PC-3 (cell line): ENCODE data around the gene CTNNA2. TPM values are rescaled to one million over a fixed set of nuclear protein-coding genes. Genes with fewer than 3 reads are reported as not detected.
A peak's percentile ranks its signal among the peaks of the same experiment; 100 is the strongest.

Source experiments
- ATAC-seq: fragments of 200-7000 bp; cut with Tn5 transposase; 2 replicates; pipeline ENCODE4 v1.9.1; 2020; ENCODE audit warnings: mild to moderate bottlenecking, moderate library complexity
- BruUV-seq: library from RNA; stranded (reverse); fragments of 400-500 nt; replicated peaks from 2 replicates; lab custom pipeline; 2021; lab: Mats Ljungman, UMichigan
- CTCF ChIA-PET: fragments of 300-600 bp; sonication (Branson Sonifier 250); formaldehyde crosslinking; loops from one replicate; lab custom pipeline; 2022; ENCODE audit warnings: antibody characterized with exemption; lab: Charles Lee
- POLR2A ChIA-PET: fragments of 300-600 bp; sonication (Branson Sonifier 250); formaldehyde crosslinking; loops from one replicate; lab custom pipeline; 2022; ENCODE audit warnings: antibody characterized with exemption; ENCODE audit not compliant: unreplicated experiment; lab: Charles Lee
- DNase-seq: peaks from one replicate; pipeline ENCODE4 v3.0.0-alpha.2; 2015
- H2AFZ ChIP-seq: fragments of 300-600 bp; sonication (generic); 2 replicates; pipeline ENCODE4 v1.6.0; 2016; ENCODE audit warnings: antibody characterized with exemption, low read length
- H3F3A ChIP-seq: fragments of 300-600 bp; sonication (generic); one replicate; pipeline ENCODE4 v1.6.0; 2017; ENCODE audit warnings: antibody characterized with exemption, low read length, control low read depth, mild to moderate bottlenecking; ENCODE audit not compliant: unreplicated experiment
- H3K27ac ChIP-seq: fragments of 300-600 bp; sonication (generic); 2 replicates; pipeline ENCODE4 v1.5.1; 2016; ENCODE audit warnings: mild to moderate bottlenecking, low read length
- H3K27me3 ChIP-seq: fragments of 300-600 bp; sonication (generic); 2 replicates; pipeline ENCODE4 v1.6.1; 2016; ENCODE audit warnings: low read length, mixed read lengths
- H3K36me3 ChIP-seq: fragments of 300-600 bp; sonication (generic); 2 replicates; pipeline ENCODE4 v1.6.1; 2016; ENCODE audit warnings: low read depth, mixed run types, low read length, mixed read lengths
- H3K4me1 ChIP-seq: fragments of 300-600 bp; sonication (generic); 2 replicates; pipeline ENCODE4 v1.5.1; 2016; ENCODE audit warnings: low read length; ENCODE audit not compliant: insufficient read depth
- H3K4me2 ChIP-seq: fragments of 300-600 bp; sonication (generic); 2 replicates; pipeline ENCODE4 v1.6.0; 2016; ENCODE audit warnings: low read length
- H3K4me3 ChIP-seq: fragments of 300-600 bp; sonication (generic); 2 replicates; pipeline ENCODE4 v1.5.1; 2016; ENCODE audit warnings: mild to moderate bottlenecking, low read length, mixed read lengths
- H3K79me2 ChIP-seq: fragments of 300-600 bp; sonication (generic); 2 replicates; pipeline ENCODE4 v1.6.1; 2017; ENCODE audit warnings: low read length, mixed read lengths
- H3K9ac ChIP-seq: fragments of 300-600 bp; sonication (generic); 2 replicates; pipeline ENCODE4 v1.6.0; 2016; ENCODE audit warnings: mild to moderate bottlenecking, low read length
- H3K9me2 ChIP-seq: fragments of 300-600 bp; sonication (generic); replicated peaks from 2 replicates; pipeline ENCODE4 v1.6.1; 2016; ENCODE audit warnings: mixed run types, low read length, mixed read lengths
- H3K9me3 ChIP-seq: fragments of 300-600 bp; sonication (generic); 2 replicates; pipeline ENCODE4 v1.6.1; 2016; ENCODE audit warnings: low read length, mixed read lengths
- H4K20me1 ChIP-seq: fragments of 300-600 bp; sonication (generic); 2 replicates; pipeline ENCODE4 v1.6.1; 2016; ENCODE audit warnings: low read length, mixed read lengths
- EZH2 ChIP-seq: fragments of 300-600 bp; sonication (generic); IDR thresholded peaks from one replicate; pipeline ENCODE4 v1.6.1; 2017; ENCODE audit warnings: antibody characterized with exemption, mild to moderate bottlenecking, low read length; ENCODE audit not compliant: unreplicated experiment
- EZH2phosphoT487 ChIP-seq: fragments of 300-600 bp; sonication (generic); IDR thresholded peaks from 2 replicates; pipeline ENCODE4 v1.6.1; 2018; ENCODE audit warnings: mild to moderate bottlenecking, antibody characterized with exemption, low read length, borderline replicate concordance
- intact Hi-C: fragments of 100-400 bp; cut with micrococcal nuclease; formaldehyde crosslinking; loops from 2 replicates; pipeline ENCODE4 v1.9.0; 2023
- total RNA-seq: library from RNA; depleted of rRNA; stranded (reverse); fragments of >200 nt; gene quantifications from 2 replicates; pipeline ENCODE4 v1.2.3, GENCODE V29; 2014
- TF ChIP-seq, protein P1 (sequence below): fragments of 300-600 bp; sonication (generic); conservative IDR thresholded peaks from 2 replicates; pipeline ENCODE4 v1.5.1; 2017; ENCODE audit warnings: antibody characterized with exemption, low read depth, mild to moderate bottlenecking, low read length

The CTNNA2 gene
- total RNA-seq, 1 experiment from 2014 or later, result not detected

DNA sequence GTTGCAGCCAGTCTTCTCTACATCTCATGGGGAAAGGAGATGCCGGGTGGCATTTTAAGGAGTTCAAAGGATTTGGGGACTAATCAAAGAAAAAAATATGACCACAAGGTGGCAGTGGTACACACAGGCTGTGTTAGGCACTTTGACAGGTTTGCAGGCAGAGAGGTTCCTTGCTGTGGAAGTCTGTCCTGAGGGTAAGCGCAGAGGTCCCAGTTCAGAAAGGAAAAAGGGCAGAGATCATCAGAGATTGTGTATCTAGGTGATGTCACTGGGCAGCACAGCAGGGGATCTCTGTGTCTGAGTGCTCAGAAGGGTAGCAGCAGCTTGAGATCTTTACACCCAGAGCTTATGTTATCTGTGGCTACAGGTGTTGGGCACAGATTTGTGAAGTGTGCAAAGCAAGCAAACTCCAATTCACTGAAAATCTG is 560.3 kb downstream of the CTNNA2 start:
- no peaks in the 10 kb centered on the region for H4K20me1 ChIP-seq
- CTCF ChIA-PET, result no interaction called here
- no TSS peak for BruUV-seq

DNA sequence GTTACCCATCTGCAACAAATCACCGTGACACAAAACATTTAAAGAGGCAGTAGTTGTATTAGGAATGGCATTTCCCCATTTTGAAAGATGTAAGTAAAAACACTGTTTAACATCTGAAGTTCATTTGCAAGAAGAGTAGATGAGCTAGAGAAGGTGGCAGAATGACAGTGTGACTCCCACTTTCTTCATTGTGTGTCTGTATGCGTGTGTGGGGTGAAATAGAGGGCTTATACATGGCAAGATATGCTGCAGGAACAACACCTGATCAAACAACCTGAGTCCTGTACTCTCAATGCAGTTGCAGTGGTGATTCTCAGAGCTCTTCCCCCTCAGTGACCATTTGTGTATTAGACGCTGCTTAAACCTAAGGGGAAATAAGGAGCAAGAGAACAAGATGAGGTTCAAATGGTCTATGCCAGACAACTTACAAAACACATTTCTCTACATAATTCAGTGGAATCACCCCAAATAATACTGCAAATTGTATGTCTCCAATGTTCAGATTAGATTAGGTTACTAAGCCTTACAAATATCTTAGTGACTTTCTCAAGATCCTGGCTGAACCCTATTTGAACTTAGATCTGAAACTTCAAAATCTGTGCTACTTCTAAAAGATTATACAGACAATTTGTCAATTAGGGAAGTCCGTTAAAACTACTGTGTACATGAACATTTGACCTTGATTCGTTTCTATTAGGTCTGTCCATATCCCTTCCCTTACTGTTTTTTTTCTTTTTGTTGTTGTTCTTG is 561.6 kb downstream of the CTNNA2 start:
- H3K27me3 ChIP-seq, result 0 out of 2 replicates have a peak, but pooled peaks cover 8% of the 10 kb centered on the region
- H3K9me2 ChIP-seq, result no peaks in the 10 kb centered on the region
- TF ChIP-seq EZH2, result no peak
- TF ChIP-seq EZH2phosphoT487, result no peak
- TF ChIP-seq, protein P1, sequence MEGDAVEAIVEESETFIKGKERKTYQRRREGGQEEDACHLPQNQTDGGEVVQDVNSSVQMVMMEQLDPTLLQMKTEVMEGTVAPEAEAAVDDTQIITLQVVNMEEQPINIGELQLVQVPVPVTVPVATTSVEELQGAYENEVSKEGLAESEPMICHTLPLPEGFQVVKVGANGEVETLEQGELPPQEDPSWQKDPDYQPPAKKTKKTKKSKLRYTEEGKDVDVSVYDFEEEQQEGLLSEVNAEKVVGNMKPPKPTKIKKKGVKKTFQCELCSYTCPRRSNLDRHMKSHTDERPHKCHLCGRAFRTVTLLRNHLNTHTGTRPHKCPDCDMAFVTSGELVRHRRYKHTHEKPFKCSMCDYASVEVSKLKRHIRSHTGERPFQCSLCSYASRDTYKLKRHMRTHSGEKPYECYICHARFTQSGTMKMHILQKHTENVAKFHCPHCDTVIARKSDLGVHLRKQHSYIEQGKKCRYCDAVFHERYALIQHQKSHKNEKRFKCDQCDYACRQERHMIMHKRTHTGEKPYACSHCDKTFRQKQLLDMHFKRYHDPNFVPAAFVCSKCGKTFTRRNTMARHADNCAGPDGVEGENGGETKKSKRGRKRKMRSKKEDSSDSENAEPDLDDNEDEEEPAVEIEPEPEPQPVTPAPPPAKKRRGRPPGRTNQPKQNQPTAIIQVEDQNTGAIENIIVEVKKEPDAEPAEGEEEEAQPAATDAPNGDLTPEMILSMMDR, result no peak
- no peaks in the 10 kb centered on the region for H3K4me1 ChIP-seq
- no peaks in the 10 kb centered on the region for H3K9me3 ChIP-seq
- no peak overlapping the region for H3K4me2 ChIP-seq
- H3K27ac ChIP-seq, result no peak overlapping the region
- no peak overlapping the region for H2AFZ ChIP-seq
- no peak overlapping the region for H3K9ac ChIP-seq
- H4K20me1 ChIP-seq, result no peaks in the 10 kb centered on the region
- intact Hi-C loops, result loop anchor here (5.0 kb wide), 1 partner anchor 423 kb away; no protein-coding TSS in a partner anchor
- H3F3A ChIP-seq, result no peaks in the 10 kb centered on the region
- CTCF ChIA-PET, result no interaction called here
- H3K36me3 ChIP-seq, result no peaks in the 10 kb centered on the region
- no peaks in the 10 kb centered on the region for H3K79me2 ChIP-seq
- POLR2A ChIA-PET, result no interaction called here
- BruUV-seq, result no TSS peak
- no peak overlapping the region for H3K4me3 ChIP-seq
- no peak for ATAC-seq
- DNase-seq, result no peak

More for the DNA sequence above, 560.3 kb downstream of the CTNNA2 start:
- Histone ChIP-seq H3K9me2 (no peaks in the 10 kb centered on the region), H2AFZ (no peak overlapping the region), H3K79me2 (no peaks in the 10 kb centered on the region), H3K9ac (no peak overlapping the region), H3K4me2 (no peak overlapping the region), H3K27ac (no peak overlapping the region), H3F3A (no peaks in the 10 kb centered on the region), H3K4me1 (no peaks in the 10 kb centered on the region), H3K4me3 (no peak overlapping the region), H3K9me3 (no peaks in the 10 kb centered on the region), H3K36me3 (no peaks in the 10 kb centered on the region), H3K27me3 (0 out of 2 replicates have a peak, but pooled peaks cover 8% of the 10 kb centered on the region)
- intact Hi-C loops, result loop anchor here (5.0 kb wide), 1 partner anchor 424 kb away; no protein-coding TSS in a partner anchor
- peak; percentile 67 for DNase-seq
- ATAC-seq, result peak; percentile 53; the same call in 1 of the 2 replicates
- TF ChIP-seq, protein P1, result peak; percentile 76
- no peak for TF ChIP-seq EZH2
- POLR2A ChIA-PET, result no interaction called here

DNA sequence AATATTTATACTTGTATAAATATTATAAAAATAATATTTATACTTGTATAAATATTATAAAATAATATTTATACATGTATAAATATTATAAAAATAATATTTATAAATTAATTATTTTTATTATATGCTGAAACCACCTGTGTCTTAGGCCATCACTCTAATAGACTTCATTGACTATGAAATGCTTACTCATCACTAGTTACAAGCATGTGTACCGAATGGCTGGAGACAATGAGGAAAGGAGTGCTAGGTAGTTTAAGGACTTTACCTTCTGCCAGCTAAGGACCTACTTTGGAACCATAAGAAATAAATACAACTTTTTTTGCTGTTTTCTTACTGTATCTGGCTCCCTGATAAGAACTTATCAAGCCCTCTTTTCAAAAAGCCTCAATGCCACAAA is 562.9 kb downstream of the CTNNA2 start:
- H3K36me3 ChIP-seq, result no peaks in the 10 kb centered on the region
- no peaks in the 10 kb centered on the region for H4K20me1 ChIP-seq
- DNase-seq, result no peak
- no peak for ATAC-seq
- BruUV-seq, result no TSS peak
- intact Hi-C loops, result no loop called here
- H3K79me2 ChIP-seq, result no peaks in the 10 kb centered on the region
- CTCF ChIA-PET, result no interaction called here
- no peak overlapping the region for H3K4me2 ChIP-seq
- peaks cover 13% of the 10 kb centered on the region; the same call in 1 of the 2 replicates for H3K27me3 ChIP-seq
- H3K4me1 ChIP-seq, result no peaks in the 10 kb centered on the region
- H2AFZ ChIP-seq, result no peak overlapping the region
- H3K9me3 ChIP-seq, result no peaks in the 10 kb centered on the region
- H3K27ac ChIP-seq, result no peak overlapping the region
- no peak overlapping the region for H3K9ac ChIP-seq
- no peak overlapping the region for H3K4me3 ChIP-seq
- no peaks in the 10 kb centered on the region for H3F3A ChIP-seq
- H3K9me2 ChIP-seq, result no peaks in the 10 kb centered on the region
- POLR2A ChIA-PET, result no interaction called here
- TF ChIP-seq, protein P1, result no peak
- TF ChIP-seq EZH2 (no peak), EZH2phosphoT487 (no peak)
